GM19455 (cell line): ENCODE results near the gene CBLN3.

Experiments used
- ATAC-seq: cut with Tn5 transposase; IDR thresholded peaks from one replicate; pipeline ENCODE4 v1.9.1; 2021; ENCODE audit not compliant: unreplicated experiment

CBLN3 gene

GRCh38 chr14:24426912-24427536 is 2.4 kb downstream of the CBLN3 start:
- no peak for ATAC-seq

- no peak for ATAC-seq
Measured at GRCh38 chr14:24426150-24426911, 3.1 kb downstream of the CBLN3 start.

GRCh38 chr14:24425704-24426103 is 3.8 kb downstream of the CBLN3 start:
- no peak for ATAC-seq

GRCh38 chr14:24422694-24423601 is 6.5 kb downstream of the CBLN3 start:
- no peak for ATAC-seq

- no peak for ATAC-seq
Measured at GRCh38 chr14:24422261-24422660, 7.2 kb downstream of the CBLN3 start.

GRCh38 chr14:24418492-24418873 is 11.0 kb downstream of the CBLN3 start:
- ATAC-seq = no peak

- no peak for ATAC-seq
Measured at GRCh38 chr14:24417832-24418491, 11.5 kb downstream of the CBLN3 start.

- no peak for ATAC-seq
Measured at GRCh38 chr14:24416932-24417619, 12.4 kb downstream of the CBLN3 start.

- no peak for ATAC-seq
Measured at GRCh38 chr14:24416254-24416931, 13.1 kb downstream of the CBLN3 start.

- ATAC-seq = no peak
Measured at GRCh38 chr14:24415421-24416253, 13.8 kb downstream of the CBLN3 start.

GRCh38 chr14:24414732-24415420 is 14.6 kb downstream of the CBLN3 start:
- no peak for ATAC-seq

- ATAC-seq = no peak
Measured at GRCh38 chr14:24414077-24414476, 15.4 kb downstream of the CBLN3 start.

GRCh38 chr14:24411443-24412389 is 17.8 kb downstream of the CBLN3 start:
- no peak for ATAC-seq

- ATAC-seq = no peak
Measured at GRCh38 chr14:24409956-24410355, 19.5 kb downstream of the CBLN3 start.

GRCh38 chr14:24409192-24409591 is 20.3 kb downstream of the CBLN3 start:
- ATAC-seq = no peak

GRCh38 chr14:24408764-24409163 is 20.7 kb downstream of the CBLN3 start:
- ATAC-seq = no peak

GRCh38 chr14:24407608-24408325 is 21.7 kb downstream of the CBLN3 start:
- no peak for ATAC-seq
